ENCODE data around the gene ATP11A.

DNA sequence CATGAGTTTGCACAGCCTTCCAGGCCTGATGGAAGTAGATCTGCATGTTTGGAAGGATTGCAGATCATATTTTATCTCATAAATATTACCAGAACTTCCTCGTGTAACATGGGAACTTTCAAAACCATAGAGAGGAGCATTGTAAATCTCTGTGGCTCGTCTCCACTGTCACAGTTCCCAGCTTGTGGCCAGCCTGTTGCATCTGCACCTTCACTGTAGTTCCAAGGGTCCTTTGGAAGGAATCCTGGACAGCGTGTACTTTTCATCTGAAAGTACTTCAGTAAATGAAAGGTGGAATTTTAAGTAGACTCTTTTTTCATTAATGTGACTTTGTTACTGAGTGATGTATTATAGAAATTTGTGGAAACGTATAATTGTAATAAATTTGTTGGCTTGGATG lies 105.4 kb downstream of the ATP11A start:
- TF ChIP-seq CTCF (IDR thresholded peaks at IDR 0.05 in 8 of 11, conservative IDR thresholded peaks at IDR 0.05 in 3 of 11) = no peak
- no peak for TF ChIP-seq POLR2A (IDR thresholded peaks at IDR 0.05)
- no peak for TF ChIP-seq POLR2AphosphoS5 (IDR thresholded peaks at IDR 0.05)
